Gastroesophageal sphincter (tissue), 3 donors: ENCODE results near the gene RIPOR3.

Source experiments
- CTCF ChIP-seq, 4 experiments: fragments of 200-600 bp in 2 of 4; fragments of 450-650 bp in 2 of 4; sonication (generic) in 1 of 4; IDR thresholded peaks; one replicate each; pipeline ENCODE4 v1.5.1; 2017 to 2019; ENCODE audit warnings: antibody characterized with exemption in 4 of 4, mild to moderate bottlenecking in 2 of 4, moderate library complexity in 2 of 4
- POLR2AphosphoS5 ChIP-seq: sonication (generic); formaldehyde crosslinking; IDR thresholded peaks from one replicate; pipeline ENCODE4 v1.6.1; 2017; ENCODE audit warnings: antibody characterized with exemption

GRCh38 chr20:50720582-50720981, 29.2 kb upstream of the RIPOR3 start:
- no peak for TF ChIP-seq CTCF (IDR thresholded peaks at IDR 0.05)
- TF ChIP-seq POLR2AphosphoS5 = no peak
